Urinary bladder (tissue), 4 donors: ENCODE results near the gene ST6GALNAC1. TPM values are rescaled to one million over a fixed set of nuclear protein-coding genes. Genes with fewer than 3 reads are reported as not detected.
A peak's percentile ranks its signal among the peaks of the same experiment; 100 is the strongest.

Experiments
- DNase-seq: peaks from one replicate; pipeline ENCODE4 v3.0.0-alpha.2; 2015; ENCODE audit errors: extremely low spot score
- H3K27ac ChIP-seq: one replicate; pipeline ENCODE4 v1.5.1; 2013; ENCODE audit warnings: low read depth, mild to moderate bottlenecking, moderate library complexity
- H3K36me3 ChIP-seq: one replicate; pipeline ENCODE4 v1.6.1; 2013; ENCODE audit warnings: mild to moderate bottlenecking, moderate library complexity; ENCODE audit not compliant: insufficient read depth
- H3K4me1 ChIP-seq: one replicate; pipeline ENCODE4 v1.6.1; 2013; ENCODE audit warnings: mild to moderate bottlenecking, moderate library complexity; ENCODE audit not compliant: insufficient read depth
- H3K4me3 ChIP-seq: one replicate; pipeline ENCODE4 v1.5.1; 2013; ENCODE audit warnings: low read depth, low read length
- WGBS: extraction: QIAGEN DNeasy Blood & Tissue Kit; methylation state at CpG from one replicate; pipeline ENCODE4 v1.1.7; 2013; 5-methylcytosine and 5-hydroxymethylcytosine counted together
- polyA plus RNA-seq: library from polyadenylated mRNA; stranded (reverse); fragments of 200-250 nt; gene quantifications from one replicate; pipeline ENCODE4 v1.2.3, GENCODE V29; 2013
- total RNA-seq: library from RNA; depleted of rRNA; stranded (reverse); fragments of >200 nt; gene quantifications from one replicate; pipeline ENCODE4 v1.2.3, GENCODE V29; 2014
- donor health status: healthy with polysubstance abuse.
- donor health status: healthy.

ST6GALNAC1 gene
- total and polyA plus RNA-seq, 2 donors = 0.42 to 4.2 TPM

DNA sequence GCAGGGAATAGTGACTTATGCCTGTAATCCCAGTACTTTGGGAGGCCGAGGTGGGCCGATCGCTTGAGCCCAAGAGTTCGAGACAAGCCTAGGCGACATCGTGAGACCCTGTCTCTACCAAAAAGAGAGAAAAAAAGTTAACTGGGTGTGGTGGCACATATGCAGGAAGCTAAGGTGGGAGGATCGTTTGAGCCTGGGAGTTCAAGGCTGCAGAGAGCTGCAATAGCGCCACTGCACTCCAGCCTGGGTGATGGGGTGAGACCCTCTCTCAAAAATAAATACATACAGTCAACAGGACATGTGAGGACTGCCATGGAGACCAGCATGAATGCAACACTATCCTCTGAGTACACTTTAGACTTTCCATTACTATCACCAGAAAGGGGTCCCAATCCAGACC, 42.5 kb downstream of the ST6GALNAC1 start:
- no peak for DNase-seq
- H3K27ac ChIP-seq = no peak overlapping the region
- 78% methylated on average over 8 of the region's 8 CpGs for WGBS
- no peaks in the 10 kb centered on the region for H3K36me3 ChIP-seq
- no peak overlapping the region for H3K4me3 ChIP-seq
- no peaks in the 10 kb centered on the region for H3K4me1 ChIP-seq

DNA sequence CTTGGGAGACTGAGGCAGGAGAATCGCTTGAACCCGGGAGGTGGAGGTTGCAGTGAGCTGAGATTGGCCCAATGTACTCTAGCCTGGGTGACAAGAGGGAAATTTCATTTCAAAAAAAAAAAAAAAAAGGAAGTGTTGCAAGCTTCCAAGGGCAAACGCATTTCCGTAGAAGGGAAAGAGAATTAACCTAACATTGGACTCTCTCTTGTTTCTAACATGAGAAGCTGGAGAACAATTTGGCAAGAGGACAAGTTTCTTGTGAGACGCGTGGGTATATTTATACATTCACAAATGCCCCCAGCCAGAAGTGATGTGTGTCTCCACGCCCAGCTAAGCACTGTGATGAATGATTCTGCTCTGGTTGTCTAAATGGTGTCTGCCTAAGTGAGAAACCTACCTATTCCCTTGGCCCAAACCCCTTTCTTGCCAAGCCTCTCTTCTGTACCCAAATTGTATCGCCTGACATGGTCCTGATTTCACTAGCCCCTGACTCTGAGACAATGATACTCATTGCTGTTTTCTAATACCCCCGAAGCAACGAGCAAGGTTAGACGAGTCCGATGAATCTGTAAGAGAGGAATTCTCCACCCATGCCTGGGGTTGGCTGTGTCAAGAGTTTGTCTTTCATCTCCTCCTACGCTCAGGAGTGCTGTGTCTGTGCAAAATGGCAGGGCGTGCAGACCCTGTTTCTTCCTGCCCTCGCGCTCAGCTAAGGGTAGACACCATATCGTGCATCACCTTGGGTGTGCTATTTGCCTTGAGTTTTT, 43.7 kb downstream of the ST6GALNAC1 start:
- DNase-seq = no peak
- WGBS = 76% methylated on average over 17 of the region's 17 CpGs
- H3K4me3 ChIP-seq = no peak overlapping the region
- H3K27ac ChIP-seq = no peak overlapping the region
- H3K4me1 ChIP-seq = no peaks in the 10 kb centered on the region
- no peaks in the 10 kb centered on the region for H3K36me3 ChIP-seq

DNA sequence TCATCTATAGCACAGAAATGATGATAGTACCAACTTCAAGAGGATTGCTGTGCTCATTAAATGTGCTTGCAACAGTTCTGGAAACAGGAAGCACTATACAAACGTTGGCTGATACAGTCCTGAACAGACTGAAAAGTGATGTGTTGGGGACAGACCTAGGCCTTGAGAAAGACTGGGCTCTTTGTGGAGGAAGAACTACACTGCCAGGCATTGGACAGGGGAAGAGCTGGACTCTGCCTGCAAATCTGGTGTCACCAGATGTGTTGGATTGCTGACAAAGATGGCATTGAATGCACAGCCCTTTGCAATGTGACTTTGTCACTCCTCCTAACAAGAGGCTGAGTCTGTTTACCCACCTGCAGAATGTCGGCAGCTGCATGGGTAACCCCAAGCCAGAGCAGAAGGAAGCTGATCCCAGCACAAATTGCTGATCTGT, 45.5 kb downstream of the ST6GALNAC1 start:
- DNase-seq = no peak
- Histone ChIP-seq H3K4me3 (no peak overlapping the region), H3K27ac (no peak overlapping the region), H3K36me3 (no peaks in the 10 kb centered on the region), H3K4me1 (no peaks in the 10 kb centered on the region)
- 34% methylated on average over 2 of the region's 2 CpGs for WGBS

DNA sequence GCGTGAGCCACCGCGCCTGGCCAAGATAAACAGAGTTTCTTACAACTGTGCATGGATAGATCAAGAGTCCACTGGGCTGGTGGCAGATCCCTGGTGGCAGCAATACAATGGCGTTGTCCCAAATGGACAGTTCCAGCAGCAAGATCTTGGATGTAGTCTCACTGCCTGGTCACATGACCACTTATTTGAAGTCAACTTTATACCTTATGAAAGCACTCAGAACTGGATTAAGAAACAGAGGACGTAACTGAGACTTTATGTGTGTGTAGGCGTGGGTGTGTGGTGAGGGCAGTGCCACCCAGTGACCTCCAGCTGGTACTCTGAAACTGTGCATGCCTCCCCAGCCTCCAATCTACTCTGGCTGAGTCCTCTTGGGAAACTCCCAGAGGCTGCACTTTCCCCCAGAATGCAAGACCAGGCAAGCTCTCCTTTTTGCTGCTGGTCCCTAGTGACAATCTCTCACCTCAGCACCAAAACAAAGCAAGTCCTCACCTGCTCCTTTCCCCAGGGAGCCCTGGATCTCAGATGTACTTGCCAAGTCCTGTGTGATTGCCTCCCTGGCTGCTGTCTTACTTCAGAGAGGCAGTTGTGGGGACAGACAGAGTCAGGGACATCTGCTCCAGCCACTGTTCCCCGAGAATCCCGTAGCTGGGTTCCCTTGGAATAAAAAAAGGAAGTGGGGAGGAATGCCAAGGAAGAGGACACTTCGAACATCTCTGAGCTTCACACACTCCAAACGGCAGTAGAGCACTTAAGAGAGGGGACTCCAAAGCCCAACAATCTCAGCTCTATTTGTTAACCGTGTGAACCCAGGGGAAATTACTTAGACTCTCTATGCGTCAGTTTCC, 46.2 kb downstream of the ST6GALNAC1 start:
- peak; percentile 64 for DNase-seq
- WGBS = 65% methylated on average over 12 of the region's 12 CpGs

DNA sequence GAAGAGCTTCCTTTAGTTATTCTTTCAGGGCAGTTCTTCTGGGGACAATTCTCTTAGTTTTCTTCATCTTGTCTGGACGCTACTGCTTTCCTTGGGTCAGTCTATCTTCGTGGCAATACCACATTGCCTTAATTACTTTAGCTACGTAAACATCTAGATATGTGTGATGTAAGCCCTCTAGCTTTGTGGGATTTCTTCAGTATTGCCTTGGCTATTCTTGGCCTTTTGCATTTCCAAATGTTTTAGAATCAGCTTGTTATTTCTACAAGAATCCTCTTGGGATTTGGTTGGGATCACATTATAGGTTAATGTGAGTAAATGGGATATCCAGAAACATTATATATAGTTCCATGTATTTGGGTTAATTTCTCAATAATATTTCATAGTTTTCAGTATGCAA, 48.9 kb downstream of the ST6GALNAC1 start:
- WGBS = 71% methylated on average over 3 of the region's 3 CpGs
- no peaks in the 10 kb centered on the region for H3K36me3 ChIP-seq
- H3K4me3 ChIP-seq = no peak overlapping the region
- H3K27ac ChIP-seq = no peak overlapping the region
- H3K4me1 ChIP-seq = no peaks in the 10 kb centered on the region
- DNase-seq = no peak

More for the DNA sequence above, 46.2 kb downstream of the ST6GALNAC1 start:
- Histone ChIP-seq H3K27ac (no peak overlapping the region), H3K4me1 (no peaks in the 10 kb centered on the region), H3K36me3 (no peaks in the 10 kb centered on the region), H3K4me3 (no peak overlapping the region)

DNA sequence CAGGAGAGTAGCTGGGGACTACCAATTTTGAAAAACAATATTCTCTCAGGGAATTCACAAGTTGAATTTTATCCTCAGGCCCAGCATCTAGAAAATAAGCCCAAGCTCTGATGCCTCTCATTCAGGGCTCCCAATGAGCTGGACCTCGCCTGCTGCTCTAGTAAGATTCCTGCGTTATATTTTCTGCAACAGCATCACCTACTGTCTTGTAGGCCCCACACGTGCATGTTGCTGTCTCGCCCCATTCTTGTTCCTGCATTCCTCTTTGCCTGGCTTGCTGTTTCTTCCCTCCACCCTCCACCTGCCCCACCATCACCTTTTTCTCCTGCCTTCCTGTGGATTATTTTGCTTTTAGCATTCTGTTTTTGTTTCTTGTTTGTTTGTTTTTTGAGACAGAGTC, 49.6 kb downstream of the ST6GALNAC1 start:
- Histone ChIP-seq H3K4me1 (no peaks in the 10 kb centered on the region), H3K27ac (no peak overlapping the region), H3K36me3 (no peaks in the 10 kb centered on the region), H3K4me3 (no peak overlapping the region)
- 83% methylated on average over 4 of the region's 4 CpGs for WGBS
- no peak for DNase-seq

DNA sequence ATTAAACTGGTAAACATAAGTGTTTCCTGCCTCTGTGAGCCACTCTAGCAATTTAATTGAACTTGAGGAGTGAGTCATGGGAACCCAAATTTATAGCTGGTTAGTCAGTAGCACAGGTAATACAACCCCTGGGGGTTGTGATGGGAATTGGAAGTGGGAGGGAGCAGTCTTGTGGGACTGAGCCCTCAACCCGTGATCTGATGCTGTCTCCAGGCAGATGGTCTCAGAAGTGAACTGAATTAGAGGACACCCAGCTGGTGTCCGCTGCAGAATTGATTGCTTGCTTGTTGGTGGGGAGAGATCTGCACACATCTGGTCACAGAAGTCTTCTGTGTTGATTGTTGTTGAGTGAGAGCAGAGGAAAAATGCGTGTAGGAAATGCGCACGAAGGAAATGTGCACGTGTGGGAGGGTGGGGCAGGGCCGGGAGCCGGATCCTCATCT, 50.2 kb downstream of the ST6GALNAC1 start:
- 65% methylated on average over 8 of the region's 8 CpGs for WGBS
- Histone ChIP-seq H3K36me3 (no peaks in the 10 kb centered on the region), H3K4me1 (no peaks in the 10 kb centered on the region), H3K4me3 (no peak overlapping the region), H3K27ac (no peak overlapping the region)
- no peak for DNase-seq

DNA sequence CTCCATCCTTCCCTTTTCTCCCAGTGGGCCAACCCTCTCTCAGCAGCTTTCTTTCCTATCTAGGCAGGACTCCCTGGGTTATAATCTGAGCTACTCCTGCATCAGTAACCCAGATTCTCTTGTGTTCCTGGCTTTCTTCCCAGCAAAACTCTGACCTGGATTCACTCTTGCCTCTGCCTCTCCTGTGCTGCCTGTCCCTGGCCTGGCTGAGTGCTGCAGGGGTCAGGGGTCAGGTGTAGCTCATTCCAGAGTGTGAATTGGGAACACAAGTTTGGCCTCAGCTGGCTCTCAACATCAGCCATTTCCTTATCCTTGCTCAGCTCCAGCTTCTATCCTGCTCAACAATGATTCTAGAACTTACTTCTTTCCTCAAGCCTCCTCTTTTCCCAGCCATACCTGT, 55.4 kb downstream of the ST6GALNAC1 start:
- Histone ChIP-seq H3K36me3 (no peaks in the 10 kb centered on the region), H3K4me1 (no peaks in the 10 kb centered on the region), H3K4me3 (no peak overlapping the region), H3K27ac (no peak overlapping the region)
- DNase-seq = no peak

DNA sequence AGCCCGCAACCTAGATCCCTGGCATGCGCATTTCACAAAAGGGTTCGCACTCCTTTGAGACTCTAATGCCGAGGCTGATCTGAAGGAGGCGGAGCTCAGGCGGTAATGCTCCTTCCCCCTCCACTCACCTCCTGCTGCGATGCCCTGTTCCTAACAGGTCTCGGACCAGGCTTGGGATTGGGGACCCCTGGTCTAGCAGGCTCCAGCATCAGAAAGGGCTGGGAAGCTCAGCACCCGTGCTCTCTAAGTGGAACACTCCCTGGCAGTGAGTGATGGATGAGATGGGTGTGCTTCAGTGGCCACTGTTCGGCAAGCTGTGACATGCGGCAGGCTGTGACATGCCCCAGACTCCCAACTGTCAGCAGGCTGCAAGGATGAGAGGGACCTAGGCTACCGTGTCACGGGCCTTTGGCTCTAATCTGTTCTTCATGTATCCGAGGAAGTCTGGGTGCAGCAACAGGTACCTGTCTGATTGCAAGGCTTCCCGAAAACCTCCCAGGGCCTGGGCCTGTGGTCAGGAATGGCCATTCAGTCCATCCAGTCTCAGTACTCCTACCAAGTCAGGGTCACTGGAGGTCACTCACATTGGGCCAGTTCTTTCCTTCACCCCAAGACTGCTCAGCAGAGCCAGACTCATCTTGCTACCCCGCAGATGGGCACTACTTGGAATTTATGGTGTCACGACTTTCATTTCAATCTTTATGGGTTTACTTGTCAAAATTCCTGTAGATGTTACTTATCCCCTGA, 56.6 kb downstream of the ST6GALNAC1 start:
- no peak for DNase-seq
- WGBS = 34% methylated on average over 17 of the region's 17 CpGs
- Histone ChIP-seq H3K4me3 (no peak overlapping the region), H3K36me3 (no peaks in the 10 kb centered on the region), H3K4me1 (no peaks in the 10 kb centered on the region), H3K27ac (no peak overlapping the region)

DNA sequence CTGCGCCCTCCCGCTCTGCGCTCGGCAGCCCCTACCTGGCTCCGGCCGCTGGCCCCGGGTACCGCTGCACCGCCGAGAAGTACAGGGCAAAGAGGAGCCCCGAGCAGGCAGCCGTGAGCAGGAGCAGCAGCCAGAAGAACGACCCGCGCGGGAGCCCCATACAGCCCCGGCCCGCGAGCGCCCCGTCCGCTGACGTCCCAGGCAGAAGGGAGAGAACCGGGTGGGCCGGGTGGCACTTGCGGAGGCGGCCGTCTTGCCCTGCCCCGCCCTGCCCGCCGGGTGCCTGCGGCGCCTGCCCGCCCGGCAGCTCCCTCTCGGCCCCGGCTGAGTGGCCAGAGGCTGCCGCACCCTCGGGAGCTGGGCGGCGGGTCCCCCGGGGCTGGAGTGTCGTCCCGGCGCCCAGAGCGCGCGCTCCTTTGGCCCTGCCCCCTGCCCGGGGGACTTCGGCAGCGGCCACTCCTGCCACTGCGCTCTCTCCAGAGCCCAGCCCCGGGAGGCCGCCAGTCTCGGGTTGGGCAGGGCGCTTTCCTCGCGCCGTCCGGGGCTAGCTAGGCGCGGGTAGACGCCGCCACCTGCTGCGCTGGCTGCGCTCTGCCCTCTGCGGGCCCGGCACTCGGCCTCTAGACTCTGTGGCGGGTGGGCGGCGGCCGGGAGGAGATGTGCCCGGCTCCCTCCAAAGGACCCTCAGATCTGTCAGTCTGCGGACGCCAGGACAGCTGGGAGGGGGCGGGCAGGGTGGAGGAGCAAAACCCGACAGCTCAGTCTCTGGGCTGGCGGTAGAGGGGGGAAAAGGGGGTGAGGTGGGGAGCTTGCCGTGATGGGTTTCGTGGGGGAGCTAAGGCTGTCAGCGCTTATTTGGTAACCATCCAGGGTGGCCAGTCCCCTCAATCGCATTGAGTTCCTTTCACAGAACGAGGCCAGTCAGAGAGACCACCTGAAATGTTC, 57.6 kb downstream of the ST6GALNAC1 start, which contains the start of gene ST6GALNAC2:
Gene ST6GALNAC2, minus strand, starts transcription at position 212 of the 945 bp plus-strand sequence. Its CDS starts 52 bp downstream, at position 160.
- Histone ChIP-seq H3K36me3 (no peaks in the 10 kb centered on the region), H3K27ac (peak within 1 kb of the TSS; percentile 85), H3K4me3 (peak within 1 kb of the TSS; percentile 57), H3K4me1 (no peaks in the 10 kb centered on the region)
- under 1% methylated on average over 84 of the region's 84 CpGs for WGBS
- no peak for DNase-seq

DNA sequence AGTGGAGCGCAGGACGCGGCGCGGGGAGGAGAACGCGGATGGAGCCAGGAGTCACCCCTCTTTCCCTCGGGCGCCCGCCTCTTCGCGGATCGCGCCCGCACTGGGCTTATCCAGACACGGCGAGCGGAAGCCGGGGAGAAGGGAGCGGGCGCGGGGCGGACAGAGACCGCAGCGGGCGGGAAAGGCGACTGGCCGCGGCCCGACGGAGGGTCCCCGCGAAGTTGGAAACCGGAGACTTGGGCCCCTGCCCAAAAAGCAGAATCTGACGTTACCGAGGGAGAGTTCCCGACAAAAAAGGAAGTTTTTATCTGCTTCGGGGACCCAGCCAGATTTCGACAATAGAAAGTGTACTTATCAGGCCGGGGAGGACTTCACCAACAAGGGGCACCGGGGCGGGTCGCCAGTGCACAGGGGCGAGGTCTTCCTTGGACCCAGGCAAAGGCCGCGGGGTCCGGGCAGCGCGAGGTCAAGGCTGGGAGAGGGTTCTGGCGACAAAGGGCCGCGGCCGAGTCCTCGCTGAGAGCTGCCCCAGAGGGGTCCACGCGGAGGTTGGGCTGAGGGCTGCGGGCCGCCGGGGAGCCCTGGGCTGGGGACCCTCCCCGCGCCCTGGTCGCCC, 58.4 kb downstream of the ST6GALNAC1 start:
- H3K4me1 ChIP-seq = no peaks in the 10 kb centered on the region
- peak overlapping the region; percentile 57 for H3K4me3 ChIP-seq
- WGBS = under 1% methylated on average over 62 of the region's 62 CpGs
- peak overlapping the region; percentile 85 for H3K27ac ChIP-seq
- H3K36me3 ChIP-seq = no peaks in the 10 kb centered on the region
- DNase-seq = no peak

DNA sequence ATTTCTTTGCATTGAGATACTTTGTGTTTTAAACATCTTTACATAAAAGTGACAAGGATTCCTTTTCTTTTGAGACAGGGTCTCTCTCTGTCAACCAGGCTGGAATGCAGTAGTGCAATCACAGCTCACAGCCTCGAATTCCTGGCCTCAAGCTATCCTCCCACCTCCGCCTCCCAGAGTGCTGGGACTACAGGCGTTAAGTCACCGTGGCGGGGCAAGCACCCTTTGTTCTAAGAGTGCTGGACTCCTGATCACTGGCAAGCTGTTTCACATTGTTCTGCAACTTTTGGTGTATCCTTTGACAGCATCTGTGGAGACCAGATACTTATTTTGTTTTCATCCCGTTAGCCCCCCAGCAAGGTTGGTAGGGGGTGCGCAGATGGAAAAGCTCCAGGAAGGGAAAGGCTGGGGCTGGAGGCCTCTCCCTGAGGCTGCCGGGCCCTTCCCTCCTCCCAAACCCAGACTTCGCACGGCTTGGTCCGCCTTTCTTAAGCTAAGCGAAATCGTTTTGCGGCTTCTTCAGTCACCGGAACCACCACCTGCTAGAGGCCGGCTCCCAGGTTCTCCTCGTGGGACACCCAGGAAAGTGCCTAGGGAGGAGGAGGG, 59.0 kb downstream of the ST6GALNAC1 start:
- Histone ChIP-seq H3K27ac (peak overlapping the region; percentile 42), H3K36me3 (no peaks in the 10 kb centered on the region), H3K4me1 (no peaks in the 10 kb centered on the region), H3K4me3 (peak overlapping the region; percentile 57)
- WGBS = 22% methylated on average over 17 of the region's 17 CpGs
- DNase-seq = no peak
